Tibial nerve (tissue), 4 donors: Measurements from ENCODE around the gene ZNF211. TPM values are rescaled to one million over a fixed set of nuclear protein-coding genes. Genes with fewer than 3 reads are reported as not detected.

Source experiments
- DNase-seq, 2 donors: peaks; one replicate each; pipeline ENCODE4 v3.0.0-alpha.2; 2019; ENCODE audit warnings: low spot score in 2 of 2
- H3K27ac ChIP-seq, 4 donors: fragments of 200-600 bp; sonication (generic) in 3 of 4; one replicate each; pipeline ENCODE4 v1.5.1; 2017 to 2019; ENCODE audit warnings: mild to moderate bottlenecking in 1 of 4
- H3K27me3 ChIP-seq, 2 donors: fragments of 200-600 bp; sonication (generic) in 1 of 2; one replicate each; pipeline versions ENCODE4 v1.5.1 to v1.6.0; 2017 to 2019
- H3K36me3 ChIP-seq, 3 donors: fragments of 200-600 bp; sonication (generic); one replicate each; pipeline ENCODE4 v1.5.1; 2018 to 2019
- H3K4me1 ChIP-seq, 4 donors: fragments of 200-600 bp; sonication (generic) in 3 of 4; one replicate each; pipeline ENCODE4 v1.5.1; 2017 to 2019
- H3K4me3 ChIP-seq, 4 donors: fragments of 200-600 bp; sonication (generic) in 3 of 4; one replicate each; pipeline ENCODE4 v1.5.1; 2017 to 2019; ENCODE audit warnings: mild to moderate bottlenecking in 1 of 4, moderate library complexity in 1 of 4
- H3K9me3 ChIP-seq, 4 donors: fragments of 200-600 bp; sonication (generic) in 3 of 4; one replicate each; pipeline ENCODE4 v1.5.1; 2017 to 2019
- EP300 ChIP-seq, 2 donors: sonication (generic); formaldehyde crosslinking; IDR thresholded peaks; one replicate each; pipeline ENCODE4 v1.6.1; 2017; ENCODE audit warnings: antibody characterized with exemption in 2 of 2, mild to moderate bottlenecking in 1 of 2
- POLR2A ChIP-seq, 2 donors: fragments of 450-650 bp; IDR thresholded peaks; one replicate each; pipeline ENCODE4 v1.6.1; 2017; ENCODE audit warnings: antibody characterized with exemption in 2 of 2, mild to moderate bottlenecking in 2 of 2, moderate library complexity in 2 of 2
- WGBS, 2 donors: methylation state at CpG; one replicate each; pipeline ENCODE4 v1.1.5; 2018; 5-methylcytosine and 5-hydroxymethylcytosine counted together
- total RNA-seq, 4 donors: library from RNA; depleted of rRNA; stranded (reverse); fragments of >200 nt; gene quantifications; one replicate each; pipeline ENCODE4 v1.1.0, GENCODE V29; 2016
- TF ChIP-seq, protein P1 (sequence below), 5 experiments: fragments of 200-600 bp in 3 of 5; fragments of 450-650 bp in 2 of 5; sonication (generic) in 3 of 5; IDR thresholded peaks; one replicate each; pipeline ENCODE4 v1.5.1; 2016 to 2019; ENCODE audit warnings: antibody characterized with exemption in 5 of 5, mild to moderate bottlenecking in 3 of 5, moderate library complexity in 2 of 5

Gene ZNF211
- 10 to 100 TPM in 3 of 4 donors, 1 to 10 TPM in 1; 5.9 to 18.6 (median 14.0) TPM for total RNA-seq

GRCh38 chr19:57632987-57633831 lies at the start of gene ZNF211:
Gene ZNF211, plus strand, starts transcription at chr19:57633168. Its CDS starts 179 bp downstream, at chr19:57633347.
- Histone ChIP-seq H3K27me3 (no peaks in the 10 kb centered on the region), H3K9me3 (peaks cover 0 to 62% (median 20%) of the 10 kb centered on the region in 4 donors), H3K4me3 (peak within 1 kb of the TSS; percentile 46 to 94 (median 72)), H3K4me1 (peaks cover 0 to 14% (median 7%) of the 10 kb centered on the region in 4 donors), H3K36me3 (peaks cover 0 to 69% (median 2%) of the 10 kb centered on the region in 3 donors), H3K27ac (peak within 1 kb of the TSS in 3 of 4 donors; percentile 81 to 91 (median 85))
- DNase-seq = peak; percentile 84 to 86
- 1 to 2% methylated on average over 29 to 56 of the region's 59 CpGs for WGBS, 2 donors
- peak in 1 of 2 donors; percentile 35 for TF ChIP-seq POLR2A (IDR thresholded peaks at IDR 0.05)
- TF ChIP-seq EP300 (IDR thresholded peaks at IDR 0.05) = peak; percentile 25 to 70
- TF ChIP-seq, protein P1, sequence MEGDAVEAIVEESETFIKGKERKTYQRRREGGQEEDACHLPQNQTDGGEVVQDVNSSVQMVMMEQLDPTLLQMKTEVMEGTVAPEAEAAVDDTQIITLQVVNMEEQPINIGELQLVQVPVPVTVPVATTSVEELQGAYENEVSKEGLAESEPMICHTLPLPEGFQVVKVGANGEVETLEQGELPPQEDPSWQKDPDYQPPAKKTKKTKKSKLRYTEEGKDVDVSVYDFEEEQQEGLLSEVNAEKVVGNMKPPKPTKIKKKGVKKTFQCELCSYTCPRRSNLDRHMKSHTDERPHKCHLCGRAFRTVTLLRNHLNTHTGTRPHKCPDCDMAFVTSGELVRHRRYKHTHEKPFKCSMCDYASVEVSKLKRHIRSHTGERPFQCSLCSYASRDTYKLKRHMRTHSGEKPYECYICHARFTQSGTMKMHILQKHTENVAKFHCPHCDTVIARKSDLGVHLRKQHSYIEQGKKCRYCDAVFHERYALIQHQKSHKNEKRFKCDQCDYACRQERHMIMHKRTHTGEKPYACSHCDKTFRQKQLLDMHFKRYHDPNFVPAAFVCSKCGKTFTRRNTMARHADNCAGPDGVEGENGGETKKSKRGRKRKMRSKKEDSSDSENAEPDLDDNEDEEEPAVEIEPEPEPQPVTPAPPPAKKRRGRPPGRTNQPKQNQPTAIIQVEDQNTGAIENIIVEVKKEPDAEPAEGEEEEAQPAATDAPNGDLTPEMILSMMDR (IDR thresholded peaks at IDR 0.05) = peak in 2 of 5 experiments; percentile 8 to 18

DNA sequence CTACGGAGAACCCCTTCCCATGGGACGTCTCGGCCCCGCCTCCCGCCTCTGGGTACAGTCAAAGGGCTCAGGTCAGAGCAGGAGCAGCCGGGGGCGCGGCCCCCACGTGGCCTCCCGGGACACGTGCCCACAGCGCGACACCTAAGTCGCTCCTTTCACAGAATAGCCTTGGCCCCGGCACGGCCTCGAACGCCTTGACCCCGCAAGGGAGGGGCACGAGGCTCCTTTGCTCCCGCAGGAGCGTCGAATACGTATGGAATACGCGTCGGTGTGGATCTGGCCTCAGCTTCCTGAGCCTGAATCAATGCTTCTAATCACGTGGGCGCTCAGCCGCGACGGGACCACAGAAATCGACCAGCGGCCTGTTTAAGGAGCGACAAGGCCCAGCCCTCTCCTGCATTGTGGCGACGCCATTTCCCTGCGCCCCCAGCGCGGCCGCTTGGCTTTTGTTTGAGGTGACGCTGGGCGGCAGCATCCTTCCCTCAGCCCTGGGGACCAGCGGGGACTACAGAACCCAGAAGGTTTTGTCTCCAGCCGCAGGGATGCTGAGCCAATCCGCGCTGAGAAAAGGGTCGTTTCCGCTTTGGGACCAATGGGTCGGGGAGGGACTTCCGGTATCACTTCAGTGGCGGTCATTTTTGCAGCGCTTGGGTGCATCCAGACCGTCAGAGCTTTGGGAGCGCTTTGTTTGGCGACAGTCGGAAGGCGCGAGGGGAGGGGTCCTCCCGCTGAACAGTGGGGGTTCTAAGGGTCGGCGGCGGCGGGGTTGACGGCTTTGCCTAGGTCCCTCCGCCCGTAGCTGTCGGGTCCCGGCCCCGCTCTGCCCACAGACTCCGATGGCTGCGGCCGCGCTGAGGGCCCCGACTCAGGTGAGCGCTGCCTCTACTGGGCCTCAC lies 49.2 kb upstream of the ZNF211 start, which contains the start of gene ZIK1:
Gene ZIK1 (plus strand): TSS at position 625 of the 896 bp plus-strand sequence. CDS start 212 bp downstream, at position 837.
- Histone ChIP-seq H3K36me3 (peaks cover 0 to 41% (median 16%) of the 10 kb centered on the region in 3 donors), H3K27ac (peak within 1 kb of the TSS in 2 of 4 donors; percentile 42 to 44), H3K27me3 (no peaks in the 10 kb centered on the region), H3K4me1 (peaks cover 0 to 27% (median 8%) of the 10 kb centered on the region in 4 donors), H3K9me3 (peaks cover 0 to 57% (median 17%) of the 10 kb centered on the region in 4 donors), H3K4me3 (peak within 1 kb of the TSS; percentile 31 to 71 (median 54))
- DNase-seq = peak; percentile 69 to 80
- TF ChIP-seq, protein P1 (IDR thresholded peaks at IDR 0.05) = no peak
- TF ChIP-seq EP300 (IDR thresholded peaks at IDR 0.05) = peak; percentile 11 to 32
- TF ChIP-seq POLR2A (IDR thresholded peaks at IDR 0.05) = no peak
- WGBS, 2 donors = 3 to 5% methylated on average over 34 to 67 of the region's 76 CpGs

DNA sequence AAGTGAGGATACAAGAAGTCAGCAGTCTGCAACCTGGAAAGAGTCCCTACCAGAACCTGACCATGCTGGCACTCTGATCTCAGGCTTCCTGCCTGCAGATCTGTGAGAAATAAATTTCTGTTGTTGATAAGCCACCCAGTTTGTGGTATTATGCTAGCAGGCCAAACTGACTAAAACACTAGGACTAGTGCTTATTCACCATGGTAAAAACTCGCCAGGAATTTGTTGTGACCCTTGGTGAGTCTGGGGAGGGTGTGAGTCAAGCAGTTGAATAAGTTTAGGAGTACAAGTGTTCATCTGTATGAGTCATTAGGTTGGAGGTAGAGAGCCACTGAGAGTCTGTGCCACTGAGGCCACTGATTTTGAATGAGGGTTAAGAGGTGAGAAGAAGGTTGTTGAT lies 45.4 kb upstream of the ZNF211 start:
- 92 to 100% methylated on average over 1 of the region's 1 CpG for WGBS, 2 donors
- H3K4me3 ChIP-seq = no peak overlapping the region
- DNase-seq = no peak
- H3K27me3 ChIP-seq = no peaks in the 10 kb centered on the region
- peaks cover 0 to 79% (median 42%) of the 10 kb centered on the region in 3 donors for H3K36me3 ChIP-seq
- peaks cover 0 to 19% (median 8%) of the 10 kb centered on the region in 4 donors for H3K4me1 ChIP-seq
- H3K27ac ChIP-seq = no peak overlapping the region
- TF ChIP-seq, protein P1 (IDR thresholded peaks at IDR 0.05) = no peak
- TF ChIP-seq POLR2A (IDR thresholded peaks at IDR 0.05) (no peak), EP300 (IDR thresholded peaks at IDR 0.05) (no peak)
- peaks cover 0 to 92% (median 45%) of the 10 kb centered on the region in 4 donors for H3K9me3 ChIP-seq

GRCh38 chr19:57599377-57599760 lies 33.6 kb upstream of the ZNF211 start:
- TF ChIP-seq POLR2A (IDR thresholded peaks at IDR 0.05) (no peak), EP300 (IDR thresholded peaks at IDR 0.05) (no peak)
- TF ChIP-seq, protein P1 (IDR thresholded peaks at IDR 0.05) = no peak
- Histone ChIP-seq H3K4me3 (peak overlapping the region; percentile 54 to 85 (median 68)), H3K27ac (peak overlapping the region in 1 of 4 donors; percentile 53), H3K4me1 (peaks cover 0 to 18% (median 4%) of the 10 kb centered on the region in 4 donors), H3K27me3 (no peaks in the 10 kb centered on the region), H3K36me3 (peaks cover 0 to 36% (median 0%) of the 10 kb centered on the region in 3 donors), H3K9me3 (peaks cover 0 to 43% (median 2%) of the 10 kb centered on the region in 4 donors)
- DNase-seq = no peak
- 56% methylated on average over 8 of the region's 8 CpGs for WGBS, 2 donors
